Measurements from ENCODE around the gene TMEM14B. TPM values are rescaled to one million over a fixed set of nuclear protein-coding genes. Genes with fewer than 3 reads are reported as not detected.
A peak's percentile ranks its signal among the peaks of the same experiment; 100 is the strongest.

TMEM14B gene
- total RNA-seq, 1 donor = 98.1 TPM

DNA sequence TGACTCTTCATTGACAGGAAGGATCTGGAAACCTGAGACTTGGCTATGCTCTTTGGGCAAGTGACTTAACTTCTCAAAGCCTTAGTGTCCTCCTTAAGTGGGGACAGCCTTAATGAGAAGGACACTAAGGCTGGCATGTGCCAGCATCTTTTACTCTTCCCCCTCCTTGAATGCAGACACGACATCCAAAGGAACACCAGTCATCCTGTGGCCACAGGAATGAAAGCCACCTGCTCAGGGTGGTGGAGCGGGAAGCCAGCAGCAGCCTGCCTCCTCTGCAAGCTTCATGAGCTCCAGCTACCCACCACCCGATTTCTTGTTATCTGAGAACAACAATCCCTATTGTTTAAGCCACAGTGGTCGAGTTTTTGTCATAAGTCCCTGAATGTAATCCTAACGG, 44.5 kb downstream of the TMEM14B start:
- no peak overlapping the region for H3K4me3 ChIP-seq (ENCODE audit: low read depth, low read length)
- TF ChIP-seq, protein P1, sequence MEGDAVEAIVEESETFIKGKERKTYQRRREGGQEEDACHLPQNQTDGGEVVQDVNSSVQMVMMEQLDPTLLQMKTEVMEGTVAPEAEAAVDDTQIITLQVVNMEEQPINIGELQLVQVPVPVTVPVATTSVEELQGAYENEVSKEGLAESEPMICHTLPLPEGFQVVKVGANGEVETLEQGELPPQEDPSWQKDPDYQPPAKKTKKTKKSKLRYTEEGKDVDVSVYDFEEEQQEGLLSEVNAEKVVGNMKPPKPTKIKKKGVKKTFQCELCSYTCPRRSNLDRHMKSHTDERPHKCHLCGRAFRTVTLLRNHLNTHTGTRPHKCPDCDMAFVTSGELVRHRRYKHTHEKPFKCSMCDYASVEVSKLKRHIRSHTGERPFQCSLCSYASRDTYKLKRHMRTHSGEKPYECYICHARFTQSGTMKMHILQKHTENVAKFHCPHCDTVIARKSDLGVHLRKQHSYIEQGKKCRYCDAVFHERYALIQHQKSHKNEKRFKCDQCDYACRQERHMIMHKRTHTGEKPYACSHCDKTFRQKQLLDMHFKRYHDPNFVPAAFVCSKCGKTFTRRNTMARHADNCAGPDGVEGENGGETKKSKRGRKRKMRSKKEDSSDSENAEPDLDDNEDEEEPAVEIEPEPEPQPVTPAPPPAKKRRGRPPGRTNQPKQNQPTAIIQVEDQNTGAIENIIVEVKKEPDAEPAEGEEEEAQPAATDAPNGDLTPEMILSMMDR (IDR thresholded peaks at IDR 0.05; ENCODE audit: insufficient read depth, low read length) = no peak
- DNase-seq (ENCODE audit: low read depth) = no peak

DNA sequence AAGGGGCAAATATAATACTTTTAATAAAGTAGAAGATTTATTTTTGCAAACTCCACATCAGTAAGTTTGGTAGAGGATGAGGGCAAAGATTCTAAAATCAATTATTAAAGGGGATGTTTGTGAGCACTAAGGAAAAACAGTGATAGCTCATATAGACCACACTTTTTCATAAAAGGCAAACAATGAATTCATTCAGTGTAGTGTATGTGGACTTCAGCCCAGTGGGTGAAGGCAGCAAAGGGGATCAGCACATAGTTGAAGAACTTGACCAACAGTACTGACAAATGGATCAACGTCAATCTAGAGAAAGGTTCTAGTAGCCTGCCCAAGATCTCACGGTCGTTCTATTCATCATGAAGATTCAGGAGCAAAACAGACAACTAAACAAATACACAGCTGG, 45.4 kb downstream of the TMEM14B start:
- DNase-seq (ENCODE audit: low read depth) = no peak
- H3K4me3 ChIP-seq (ENCODE audit: low read depth, low read length) = no peak overlapping the region
- TF ChIP-seq, protein P1 (IDR thresholded peaks at IDR 0.05; ENCODE audit: insufficient read depth, low read length) = no peak

DNA sequence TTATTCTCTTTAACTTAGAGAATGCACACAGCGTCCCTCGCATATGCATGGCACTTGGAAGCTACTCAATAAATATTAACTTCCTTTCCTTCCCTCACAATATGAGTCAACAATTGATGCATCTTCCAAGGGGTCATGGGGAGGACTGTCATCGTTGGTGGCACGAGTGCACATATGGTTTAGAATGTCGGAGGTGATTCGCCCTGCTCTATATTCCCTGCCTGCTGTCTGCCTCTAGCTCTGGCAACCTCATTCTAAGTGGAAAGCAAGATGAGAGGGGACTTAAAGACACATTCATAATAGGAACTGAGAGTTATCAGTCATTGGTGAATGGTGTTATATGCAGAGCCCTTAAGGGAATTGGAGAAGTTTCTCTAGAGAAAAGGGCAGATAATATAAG, 46.1 kb downstream of the TMEM14B start:
- H3K4me3 ChIP-seq (ENCODE audit: low read depth, low read length) = no peak overlapping the region
- TF ChIP-seq, protein P1 (IDR thresholded peaks at IDR 0.05; ENCODE audit: insufficient read depth, low read length) = no peak
- no peak for DNase-seq (ENCODE audit: low read depth)

DNA sequence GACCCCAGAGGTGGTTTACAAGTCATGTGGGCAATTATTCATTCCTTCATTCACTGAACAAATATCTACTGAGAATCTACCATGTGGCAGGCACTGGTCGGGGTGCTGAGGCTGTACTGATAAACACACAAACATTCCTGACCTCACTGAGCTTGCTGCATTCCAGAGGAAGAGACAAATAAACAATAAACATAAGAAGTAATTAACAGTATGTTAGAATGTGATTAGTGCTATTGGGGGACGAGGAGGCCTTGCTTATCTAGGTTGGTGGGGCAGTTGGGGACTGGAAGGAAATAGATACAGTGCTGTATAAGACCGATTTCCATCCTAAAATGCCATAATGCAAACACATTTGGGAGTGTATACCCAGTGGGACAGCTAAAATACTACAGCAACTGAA, 46.6 kb downstream of the TMEM14B start:
- TF ChIP-seq, protein P1 (IDR thresholded peaks at IDR 0.05; ENCODE audit: insufficient read depth, low read length) = no peak
- no peak for DNase-seq (ENCODE audit: low read depth)

DNA sequence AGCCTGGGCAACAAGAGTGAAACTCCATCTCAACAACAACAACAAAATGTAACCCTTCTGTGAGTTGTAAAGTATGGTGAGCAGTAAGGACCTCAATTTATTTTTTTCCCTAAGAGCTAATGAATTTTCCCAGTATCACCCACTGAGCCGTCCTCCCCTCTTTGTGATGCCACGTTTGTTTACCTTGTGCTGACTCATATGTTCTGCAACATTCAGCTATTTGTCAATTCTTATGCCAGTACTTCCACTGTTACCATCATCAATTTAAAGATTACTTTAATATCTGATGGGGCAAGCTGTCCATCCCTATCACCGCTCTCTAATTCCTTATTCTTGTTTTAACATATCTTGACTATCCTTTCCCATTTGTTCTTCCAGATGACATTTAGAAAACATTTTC, 53.2 kb downstream of the TMEM14B start:
- TF ChIP-seq, protein P1 (IDR thresholded peaks at IDR 0.05; ENCODE audit: insufficient read depth, low read length) = no peak
- peak; percentile 4 for DNase-seq (ENCODE audit: low read depth)
- H3K4me3 ChIP-seq (ENCODE audit: low read depth, low read length) = no peak overlapping the region

More for the DNA sequence above, 46.6 kb downstream of the TMEM14B start:
- H3K4me3 ChIP-seq (ENCODE audit: low read depth, low read length) = no peak overlapping the region

DNA sequence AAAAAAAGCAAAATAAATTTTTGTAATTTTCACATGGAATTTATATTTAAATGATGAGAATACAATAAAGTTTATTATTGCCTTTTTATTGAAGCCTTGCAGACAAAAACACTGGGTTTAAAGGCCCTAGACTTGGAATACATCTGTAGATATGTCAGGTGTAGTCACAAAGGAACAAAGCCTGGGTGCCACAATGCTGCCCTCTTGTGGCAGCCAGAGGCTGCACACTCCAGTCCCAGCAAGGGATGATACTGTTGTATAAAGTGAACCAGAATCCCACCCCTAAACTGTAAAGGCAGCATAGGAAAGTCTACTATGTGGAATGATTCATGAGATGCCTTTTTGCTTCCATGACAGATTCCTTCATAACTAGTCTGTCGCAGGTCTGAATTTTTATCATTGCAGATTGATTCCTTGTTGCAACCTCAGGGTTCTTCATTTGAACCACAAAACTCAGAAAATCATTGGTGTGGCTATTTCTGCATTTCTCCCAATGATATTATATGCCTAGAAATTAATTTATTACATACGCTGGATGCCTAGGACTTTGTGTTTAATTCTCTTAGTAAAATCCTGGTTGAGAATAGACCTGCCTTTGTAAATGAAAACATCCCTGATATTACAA, 53.7 kb downstream of the TMEM14B start:
- DNase-seq (ENCODE audit: low read depth) = peak; percentile 65
- TF ChIP-seq, protein P1 (IDR thresholded peaks at IDR 0.05; ENCODE audit: insufficient read depth, low read length) = peak; percentile 100
- no peak overlapping the region for H3K4me3 ChIP-seq (ENCODE audit: low read depth, low read length)

Small RNAs within 50 kb of the gene (small RNA-seq; reads per million reads assigned to genes)
- gene RNA5SP203 = not detected

Other genes starting within 250 kb of the TMEM14B start
- 2.5 TPM in 1 of 2 replicates, not detected in the other for gene GCNT2, start 226.5 kb upstream of the TMEM14B start, total RNA-seq (ENCODE audit: low replicate concordance)
- gene C6orf52, start 53.2 kb upstream of the TMEM14B start, total RNA-seq (ENCODE audit: low replicate concordance) = 0.27 TPM in 1 of 2 replicates, not detected in the other
- gene PAK1IP1, start 52.8 kb upstream of the TMEM14B start, total RNA-seq (ENCODE audit: low replicate concordance) = 28.0 and 30.1 TPM in 2 replicates
- 46.4 and 156 TPM in 2 replicates for gene TMEM14C, start 24.7 kb upstream of the TMEM14B start, total RNA-seq (ENCODE audit: low replicate concordance)
- gene MAK, start 90.7 kb downstream of the TMEM14B start, total RNA-seq (ENCODE audit: low replicate concordance) = under 0.01 TPM in 1 of 2 replicates, not detected in the other
- gene GCM2, start 134.2 kb downstream of the TMEM14B start, total RNA-seq (ENCODE audit: low replicate concordance) = not detected in 2 replicates
- under 0.01 TPM in 1 of 2 replicates, not detected in the other for gene SYCP2L, start 139.2 kb downstream of the TMEM14B start, total RNA-seq (ENCODE audit: low replicate concordance)

Data from fibroblast of the aortic adventitia (primary cell).